Tibial nerve (tissue), 4 donors: ENCODE data around the gene DNAH5.

Source experiments
- EP300 ChIP-seq, 2 donors: sonication (generic); formaldehyde crosslinking; IDR thresholded peaks; one replicate each; pipeline ENCODE4 v1.6.1; 2017; ENCODE audit warnings: antibody characterized with exemption in 2 of 2, mild to moderate bottlenecking in 1 of 2
- POLR2A ChIP-seq, 2 donors: fragments of 450-650 bp; IDR thresholded peaks; one replicate each; pipeline ENCODE4 v1.6.1; 2017; ENCODE audit warnings: antibody characterized with exemption in 2 of 2, mild to moderate bottlenecking in 2 of 2, moderate library complexity in 2 of 2
- TF ChIP-seq, protein P1 (sequence below), 5 experiments: fragments of 200-600 bp in 3 of 5; fragments of 450-650 bp in 2 of 5; sonication (generic) in 3 of 5; IDR thresholded peaks; one replicate each; pipeline ENCODE4 v1.5.1; 2016 to 2019; ENCODE audit warnings: antibody characterized with exemption in 5 of 5, mild to moderate bottlenecking in 3 of 5, moderate library complexity in 2 of 5

- TF ChIP-seq, protein P1, sequence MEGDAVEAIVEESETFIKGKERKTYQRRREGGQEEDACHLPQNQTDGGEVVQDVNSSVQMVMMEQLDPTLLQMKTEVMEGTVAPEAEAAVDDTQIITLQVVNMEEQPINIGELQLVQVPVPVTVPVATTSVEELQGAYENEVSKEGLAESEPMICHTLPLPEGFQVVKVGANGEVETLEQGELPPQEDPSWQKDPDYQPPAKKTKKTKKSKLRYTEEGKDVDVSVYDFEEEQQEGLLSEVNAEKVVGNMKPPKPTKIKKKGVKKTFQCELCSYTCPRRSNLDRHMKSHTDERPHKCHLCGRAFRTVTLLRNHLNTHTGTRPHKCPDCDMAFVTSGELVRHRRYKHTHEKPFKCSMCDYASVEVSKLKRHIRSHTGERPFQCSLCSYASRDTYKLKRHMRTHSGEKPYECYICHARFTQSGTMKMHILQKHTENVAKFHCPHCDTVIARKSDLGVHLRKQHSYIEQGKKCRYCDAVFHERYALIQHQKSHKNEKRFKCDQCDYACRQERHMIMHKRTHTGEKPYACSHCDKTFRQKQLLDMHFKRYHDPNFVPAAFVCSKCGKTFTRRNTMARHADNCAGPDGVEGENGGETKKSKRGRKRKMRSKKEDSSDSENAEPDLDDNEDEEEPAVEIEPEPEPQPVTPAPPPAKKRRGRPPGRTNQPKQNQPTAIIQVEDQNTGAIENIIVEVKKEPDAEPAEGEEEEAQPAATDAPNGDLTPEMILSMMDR (IDR thresholded peaks at IDR 0.05) = no peak
- no peak for TF ChIP-seq POLR2A (IDR thresholded peaks at IDR 0.05)
- no peak for TF ChIP-seq EP300 (IDR thresholded peaks at IDR 0.05)
Observed at GRCh38 chr5:13662626-13663025, 281.9 kb downstream of the DNAH5 start.
